Stimulated activated CD4-positive, alpha-beta T cell treated with anti-CD3 and anti-CD28 coated beads, Interleukin-4, amount 100 ng/mL, for 24 hours (primary cell): Measurements from ENCODE around the gene SYT9.
A peak's percentile ranks its signal among the peaks of the same experiment; 100 is the strongest.
"Not testable (repeated sequence)": the region's sequence is repeated elsewhere in the genome, so short reads cannot be mapped to it uniquely, and the experiment has no call there.

Experiments
- DNase-seq: peaks from one replicate; pipeline ENCODE4 v3.0.0-alpha.2; 2020

The SYT9 gene

DNA sequence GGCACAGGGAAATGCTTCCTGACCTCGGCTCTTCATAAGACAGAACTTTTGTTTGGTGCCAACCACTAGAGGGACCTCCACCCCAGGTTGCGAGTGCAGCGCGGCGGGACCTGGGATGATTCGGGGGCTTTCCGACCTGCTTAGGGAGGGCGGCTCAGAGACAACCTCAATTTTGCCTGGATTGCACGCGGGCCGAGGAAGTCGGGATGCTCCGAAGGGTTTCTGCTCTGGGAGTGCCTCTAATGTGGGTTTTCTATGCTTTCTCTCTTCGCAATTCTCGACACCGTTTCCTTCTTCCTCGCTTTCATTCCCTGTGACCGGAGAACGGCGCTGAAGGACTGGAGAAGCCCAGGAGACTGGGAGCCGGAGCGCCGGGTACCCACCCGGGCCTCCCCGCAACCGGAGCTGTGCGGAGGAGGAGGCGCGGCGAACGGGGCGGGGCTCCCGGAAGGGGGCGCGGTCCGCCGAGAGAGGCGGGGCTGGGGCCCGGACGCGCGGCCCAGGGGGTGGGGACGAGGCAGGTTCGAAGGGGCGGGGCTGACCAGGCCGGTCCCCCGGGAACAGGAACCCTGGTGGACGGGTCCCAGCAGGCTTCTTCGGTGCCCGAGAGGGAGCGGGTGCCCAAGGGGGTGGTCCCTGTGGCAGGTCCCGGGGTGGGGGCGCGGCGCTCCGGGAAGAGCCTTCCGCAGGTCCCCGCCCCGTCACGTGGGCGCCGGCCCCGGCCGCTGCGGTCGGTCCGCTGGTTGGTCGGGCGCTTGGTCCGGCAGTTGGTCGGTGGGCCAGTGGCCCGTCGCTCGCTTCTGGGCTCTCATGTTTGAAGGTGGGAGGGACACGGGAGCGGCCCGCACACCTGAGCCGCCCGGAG, 261.8 kb downstream of the SYT9 start, which contains the start of gene PPFIBP2:
Gene PPFIBP2, plus strand, starts transcription at position 766 of the 865 bp plus-strand sequence. CDS start 35,477 bp downstream, outside the sequence.
- peak; percentile 79 for DNase-seq

- peak; percentile 10 for DNase-seq
These were observed 262.4 kb downstream of the SYT9 start for GRCh38 chr11:7514099-7514591.

DNA sequence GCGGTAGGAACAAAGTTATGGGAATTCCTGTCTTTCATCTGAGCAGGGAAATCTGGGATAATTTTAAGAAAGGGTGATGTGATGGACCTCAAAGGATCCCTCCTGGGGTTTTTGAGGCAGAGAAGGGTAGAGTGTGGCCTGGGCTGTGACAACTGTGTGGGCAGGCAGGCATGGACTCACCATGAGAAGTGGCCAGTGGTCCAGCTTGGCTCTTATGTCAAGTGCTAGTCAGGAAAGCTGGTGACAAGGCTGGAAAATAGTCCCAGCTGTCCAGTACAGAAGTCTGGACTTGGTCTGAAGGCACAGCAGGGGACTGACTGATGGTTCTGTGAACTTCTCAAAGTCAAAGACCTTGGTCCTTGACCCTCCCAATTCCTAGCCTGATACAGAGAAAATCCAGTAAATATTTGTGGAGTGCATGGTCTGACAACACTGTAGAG, 263.8 kb downstream of the SYT9 start:
- no peak for DNase-seq

DNA sequence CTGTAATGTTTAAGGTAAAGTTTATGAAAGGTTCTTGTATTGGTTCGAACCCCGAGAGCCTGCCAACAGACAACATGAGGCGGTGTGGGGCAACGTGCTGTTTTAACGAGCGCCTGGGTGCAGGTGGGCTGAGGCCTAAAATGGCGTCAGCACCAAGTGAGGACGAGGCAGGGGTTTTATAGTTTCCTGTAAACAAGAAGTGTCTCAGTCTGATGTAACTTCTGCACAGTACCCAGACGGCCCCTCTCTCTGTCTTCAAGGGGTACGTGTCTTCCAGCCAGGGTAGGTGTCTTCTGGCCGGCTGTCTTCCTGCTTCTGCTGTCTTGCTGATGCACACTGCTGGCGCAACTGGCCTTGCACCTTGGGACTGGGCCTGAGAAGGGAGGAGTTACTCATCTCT, 264.8 kb downstream of the SYT9 start:
- DNase-seq = no peak

DNA sequence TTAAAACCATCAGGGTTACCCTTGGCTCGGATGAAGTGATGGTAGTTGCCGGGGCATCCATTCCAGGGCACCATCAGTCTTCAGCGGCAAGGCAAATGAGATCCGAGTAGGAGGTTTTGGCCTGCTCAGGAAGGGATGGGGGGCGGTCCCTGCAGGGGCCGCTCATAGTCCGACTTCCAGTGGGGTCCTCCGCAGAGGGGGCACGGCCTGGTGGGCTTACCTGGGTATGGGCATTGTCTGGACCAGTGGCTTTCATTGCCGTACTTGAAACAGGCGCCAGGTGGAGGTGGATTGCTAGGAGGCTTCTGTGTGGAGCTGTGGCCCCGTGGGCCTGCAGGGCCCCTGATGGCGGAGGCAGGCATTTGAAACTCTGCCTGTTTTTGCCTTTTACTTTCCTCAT, 266.0 kb downstream of the SYT9 start:
- DNase-seq = not testable (repeated sequence)
